DND-41 (cell line): ENCODE results near the gene FBXO21.
A peak's percentile ranks its signal among the peaks of the same experiment; 100 is the strongest.
"Not testable (repeated sequence)": the region's sequence is repeated elsewhere in the genome, so short reads cannot be mapped to it uniquely, and the experiment has no call there.

Experiments used
- ATAC-seq: fragments of 200-7000 bp; cut with Tn5 transposase; 3 replicates; pipeline ENCODE4 v1.9.1; 2021; ENCODE audit warnings: low read depth; ENCODE audit not compliant: insufficient read depth
- DNase-seq: peaks from one replicate; pipeline ENCODE4 v3.0.0-alpha.2; 2020
- H2AFZ ChIP-seq: 2 replicates; pipeline ENCODE4 v1.6.0; 2012; ENCODE audit warnings: low read depth, low read length
- H3K27ac ChIP-seq: 2 replicates; pipeline ENCODE4 v1.5.1; 2012; ENCODE audit warnings: low read length, inconsistent platforms
- H3K27me3 ChIP-seq: fragments of 200-600 bp; sonication (generic); 2 replicates; pipeline ENCODE4 v1.6.0; 2012; ENCODE audit warnings: low read length, mild to moderate bottlenecking, inconsistent platforms; ENCODE audit not compliant: insufficient read depth, poor library complexity
- H3K36me3 ChIP-seq: 2 replicates; pipeline ENCODE4 v1.5.1; 2012; ENCODE audit warnings: low read length, inconsistent platforms; ENCODE audit not compliant: insufficient read depth
- H3K4me1 ChIP-seq: 2 replicates; pipeline ENCODE4 v1.5.1; 2012; ENCODE audit warnings: mild to moderate bottlenecking, low read length; ENCODE audit not compliant: insufficient read depth
- H3K4me2 ChIP-seq: 2 replicates; pipeline ENCODE4 v1.6.0; 2012; ENCODE audit warnings: mild to moderate bottlenecking, moderate library complexity, low read length, inconsistent platforms; ENCODE audit not compliant: insufficient read depth
- H3K4me3 ChIP-seq, 2 experiments: fragments of 200-600 bp in 1 of 2; shearing (Covaris generic) in 1 of 2; 2 replicates each; pipeline ENCODE4 v1.5.1; 2012 to 2016; ENCODE audit warnings: inconsistent platforms in 2 of 2, low read length in 2 of 2, mild to moderate bottlenecking in 2 of 2, low read depth in 1 of 2, moderate library complexity in 1 of 2
- H3K79me2 ChIP-seq: 2 replicates; pipeline ENCODE4 v1.6.0; 2012; ENCODE audit warnings: low read length, inconsistent platforms; ENCODE audit not compliant: insufficient read depth
- H3K9ac ChIP-seq: 2 replicates; pipeline ENCODE4 v1.6.0; 2012; ENCODE audit warnings: low read depth, mild to moderate bottlenecking, inconsistent platforms, low read length, moderate library complexity
- H3K9me3 ChIP-seq: 2 replicates; pipeline ENCODE4 v1.5.1; 2012; ENCODE audit warnings: low read length, moderate library complexity, mild to moderate bottlenecking, inconsistent platforms; ENCODE audit not compliant: insufficient read depth, severe bottlenecking
- H4K20me1 ChIP-seq: 2 replicates; pipeline ENCODE4 v1.6.0; 2012; ENCODE audit warnings: low read length; ENCODE audit not compliant: insufficient read depth
- CTCF ChIP-seq: IDR thresholded peaks from 2 replicates; pipeline ENCODE4 v1.5.1; 2012; ENCODE audit warnings: borderline replicate concordance, low read length, moderate library complexity, mild to moderate bottlenecking; ENCODE audit not compliant: poor library complexity, severe bottlenecking; ENCODE audit errors: extremely low read depth
- EZH2 ChIP-seq: IDR thresholded peaks from 3 replicates; pipeline ENCODE4 v1.6.1; 2012; ENCODE audit warnings: borderline replicate concordance, low read depth, mild to moderate bottlenecking, moderate library complexity, low read length, inconsistent platforms; ENCODE audit not compliant: severe bottlenecking

The FBXO21 gene

GRCh38 chr12:117096501-117097042 is 93.7 kb downstream of the FBXO21 start:
- ATAC-seq (no peak), DNase-seq (no peak)
- TF ChIP-seq EZH2 = no peak
- TF ChIP-seq CTCF = no peak
- H3K27me3 ChIP-seq = no peaks in the 10 kb centered on the region
- peaks cover 73% of the 10 kb centered on the region for H3K79me2 ChIP-seq
- H3K9ac ChIP-seq = no peak overlapping the region
- H3K4me1 ChIP-seq = peaks cover 37% of the 10 kb centered on the region
- peaks cover 29% of the 10 kb centered on the region; the same call in 1 of the 2 replicates for H4K20me1 ChIP-seq
- H3K36me3 ChIP-seq = peaks cover 15% of the 10 kb centered on the region
- H2AFZ ChIP-seq = no peak overlapping the region
- peak overlapping the region; percentile 97 for H3K4me2 ChIP-seq
- H3K27ac ChIP-seq = 0 out of 2 replicates have a peak overlapping the region, but pooled peaks have one; percentile 20
- H3K4me3 ChIP-seq = peak overlapping the region in 1 of 2 experiments; percentile 94; a peak in 1 of 4 replicates
- no peaks in the 10 kb centered on the region for H3K9me3 ChIP-seq

DNA sequence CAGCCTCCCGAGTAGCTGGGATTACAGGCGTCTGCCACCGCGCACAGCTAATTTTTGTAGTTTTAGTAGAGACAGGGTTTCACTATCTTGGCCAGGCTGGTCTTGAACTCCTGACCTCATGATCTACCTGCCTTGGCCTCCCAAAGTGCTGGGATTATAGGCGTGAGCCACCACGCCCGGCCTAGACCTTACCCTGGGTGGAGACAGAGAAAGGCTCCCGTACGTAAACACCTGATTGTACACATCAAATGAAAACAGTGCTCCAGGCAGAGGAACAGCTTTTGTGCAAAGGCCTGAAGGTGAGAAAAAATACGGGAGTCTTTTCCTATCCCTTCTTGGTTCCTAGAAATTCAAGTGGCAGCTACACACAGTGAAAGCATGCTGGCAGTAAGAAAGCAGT is 95.1 kb downstream of the FBXO21 start:
- H3K27me3 ChIP-seq, H3K9me3 ChIP-seq, DNase-seq, H3K27ac ChIP-seq, H3K4me2 ChIP-seq, H3K4me3 ChIP-seq, H3K9ac ChIP-seq, H2AFZ ChIP-seq, ATAC-seq: not testable (repeated sequence)
- peaks cover 37% of the 10 kb centered on the region for H3K4me1 ChIP-seq
- peaks cover 21% of the 10 kb centered on the region for H3K36me3 ChIP-seq
- peaks cover 87% of the 10 kb centered on the region for H3K79me2 ChIP-seq
- peaks cover 29% of the 10 kb centered on the region; the same call in 1 of the 2 replicates for H4K20me1 ChIP-seq

DNA sequence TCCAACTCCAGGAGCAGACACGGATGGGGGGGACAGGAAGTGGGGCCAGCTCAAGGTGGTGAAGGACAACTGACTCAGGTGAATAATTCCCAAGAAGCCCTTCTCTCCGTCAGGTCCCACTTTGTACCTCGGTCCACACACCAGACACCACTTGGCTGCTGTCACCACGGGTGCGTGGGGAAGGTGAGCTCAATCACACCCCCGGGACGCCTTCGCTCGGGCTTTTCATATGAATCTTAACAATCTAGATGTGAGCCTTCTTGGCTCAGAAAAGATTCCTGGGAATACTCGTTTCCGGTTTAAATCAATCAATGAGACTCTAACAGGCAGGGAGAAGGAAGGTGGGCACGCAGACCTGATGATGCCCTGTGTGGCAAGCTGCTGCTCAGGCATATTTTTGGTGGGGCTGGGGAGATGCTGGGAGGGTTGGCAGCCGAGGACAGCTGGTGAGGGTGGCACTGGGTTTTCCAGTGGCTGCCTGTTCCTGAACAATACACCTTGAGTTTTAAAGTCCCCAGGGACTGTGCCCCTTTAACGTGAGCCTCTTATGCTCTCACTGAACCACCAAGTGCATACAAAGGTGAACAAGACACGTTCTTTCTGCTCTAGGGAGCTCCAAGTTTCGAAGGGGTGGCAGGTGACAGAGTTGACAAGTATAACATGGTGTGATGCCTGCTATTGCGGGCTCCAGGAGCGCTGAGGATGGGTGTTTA is 96.2 kb downstream of the FBXO21 start:
- H3K27ac ChIP-seq = no peak overlapping the region
- H3K36me3 ChIP-seq = peaks cover 21% of the 10 kb centered on the region
- DNase-seq (no peak), ATAC-seq (no peak)
- no peaks in the 10 kb centered on the region for H3K27me3 ChIP-seq
- H3K4me2 ChIP-seq = no peak overlapping the region
- H3K9ac ChIP-seq = no peak overlapping the region
- no peak for TF ChIP-seq CTCF
- no peak for TF ChIP-seq EZH2
- peaks cover 31% of the 10 kb centered on the region; the same call in 1 of the 2 replicates for H4K20me1 ChIP-seq
- no peak overlapping the region for H2AFZ ChIP-seq
- peaks cover 97% of the 10 kb centered on the region for H3K79me2 ChIP-seq
- peaks cover 31% of the 10 kb centered on the region for H3K4me1 ChIP-seq
- no peak overlapping the region for H3K4me3 ChIP-seq
- peaks cover 17% of the 10 kb centered on the region for H3K9me3 ChIP-seq

- Histone ChIP-seq H3K4me3 (no peak overlapping the region), H3K4me1 (peaks cover 27% of the 10 kb centered on the region), H3K4me2 (no peak overlapping the region), H2AFZ (no peak overlapping the region), H3K27me3 (no peaks in the 10 kb centered on the region), H3K79me2 (peaks cover 96% of the 10 kb centered on the region), H3K36me3 (peaks cover 18% of the 10 kb centered on the region), H3K9ac (no peak overlapping the region), H3K9me3 (peaks cover 17% of the 10 kb centered on the region), H4K20me1 (peaks cover 36% of the 10 kb centered on the region; the same call in 1 of the 2 replicates), H3K27ac (no peak overlapping the region)
- DNase-seq (no peak), ATAC-seq (no peak)
- TF ChIP-seq EZH2 (no peak), CTCF (no peak)
Measured at GRCh38 chr12:117093431-117093830, 96.8 kb downstream of the FBXO21 start.
